HG03439 (cell line): ENCODE data around the gene VASP.

Experiments used
- ATAC-seq: cut with Tn5 transposase; IDR thresholded peaks from one replicate; pipeline ENCODE4 v1.9.1; 2021; ENCODE audit warnings: mild to moderate bottlenecking, moderate library complexity; ENCODE audit not compliant: unreplicated experiment

Gene VASP

DNA sequence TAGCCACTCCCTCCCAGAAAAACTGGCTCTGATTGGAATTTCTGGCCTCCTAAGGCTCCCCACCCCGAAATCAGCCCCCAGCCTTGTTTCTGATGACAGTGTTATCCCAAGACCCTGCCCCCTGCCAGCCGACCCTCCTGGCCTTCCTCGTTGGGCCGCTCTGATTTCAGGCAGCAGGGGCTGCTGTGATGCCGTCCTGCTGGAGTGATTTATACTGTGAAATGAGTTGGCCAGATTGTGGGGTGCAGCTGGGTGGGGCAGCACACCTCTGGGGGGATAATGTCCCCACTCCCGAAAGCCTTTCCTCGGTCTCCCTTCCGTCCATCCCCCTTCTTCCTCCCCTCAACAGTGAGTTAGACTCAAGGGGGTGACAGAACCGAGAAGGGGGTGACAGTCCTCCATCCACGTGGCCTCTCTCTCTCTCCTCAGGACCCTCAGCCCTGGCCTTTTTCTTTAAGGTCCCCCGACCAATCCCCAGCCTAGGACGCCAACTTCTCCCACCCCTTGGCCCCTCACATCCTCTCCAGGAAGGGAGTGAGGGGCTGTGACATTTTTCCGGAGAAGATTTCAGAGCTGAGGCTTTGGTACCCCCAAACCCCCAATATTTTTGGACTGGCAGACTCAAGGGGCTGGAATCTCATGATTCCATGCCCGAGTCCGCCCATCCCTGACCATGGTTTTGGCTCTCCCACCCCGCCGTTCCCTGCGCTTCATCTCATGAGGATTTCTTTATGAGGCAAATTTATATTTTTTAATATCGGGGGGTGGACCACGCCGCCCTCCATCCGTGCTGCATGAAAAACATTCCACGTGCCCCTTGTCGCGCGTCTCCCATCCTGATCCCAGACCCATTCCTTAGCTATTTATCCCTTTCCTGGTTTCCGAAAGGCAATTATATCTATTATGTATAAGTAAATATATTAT is 33.3 kb upstream of the VASP start:
- ATAC-seq, result no peak

DNA sequence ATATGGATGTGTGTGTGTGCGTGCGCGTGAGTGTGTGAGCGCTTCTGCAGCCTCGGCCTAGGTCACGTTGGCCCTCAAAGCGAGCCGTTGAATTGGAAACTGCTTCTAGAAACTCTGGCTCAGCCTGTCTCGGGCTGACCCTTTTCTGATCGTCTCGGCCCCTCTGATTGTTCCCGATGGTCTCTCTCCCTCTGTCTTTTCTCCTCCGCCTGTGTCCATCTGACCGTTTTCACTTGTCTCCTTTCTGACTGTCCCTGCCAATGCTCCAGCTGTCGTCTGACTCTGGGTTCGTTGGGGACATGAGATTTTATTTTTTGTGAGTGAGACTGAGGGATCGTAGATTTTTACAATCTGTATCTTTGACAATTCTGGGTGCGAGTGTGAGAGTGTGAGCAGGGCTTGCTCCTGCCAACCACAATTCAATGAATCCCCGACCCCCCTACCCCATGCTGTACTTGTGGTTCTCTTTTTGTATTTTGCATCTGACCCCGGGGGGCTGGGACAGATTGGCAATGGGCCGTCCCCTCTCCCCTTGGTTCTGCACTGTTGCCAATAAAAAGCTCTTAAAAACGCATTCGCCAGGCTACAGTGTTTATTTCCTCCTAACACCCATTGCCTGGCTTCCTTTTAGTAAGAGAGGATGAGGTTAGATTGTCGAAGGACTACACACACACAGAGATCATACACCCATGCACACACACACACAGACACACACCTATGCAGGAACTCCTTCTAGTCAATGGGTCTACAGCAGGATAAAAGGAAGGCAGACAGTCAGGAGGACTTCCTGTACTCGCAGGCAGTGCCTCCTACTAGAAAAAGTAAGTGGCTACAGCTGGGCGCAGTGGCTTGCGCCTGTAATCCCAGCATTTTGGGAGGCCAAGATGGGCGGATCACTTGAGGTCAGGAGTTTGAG is 32.4 kb upstream of the VASP start:
- ATAC-seq, result no peak

DNA sequence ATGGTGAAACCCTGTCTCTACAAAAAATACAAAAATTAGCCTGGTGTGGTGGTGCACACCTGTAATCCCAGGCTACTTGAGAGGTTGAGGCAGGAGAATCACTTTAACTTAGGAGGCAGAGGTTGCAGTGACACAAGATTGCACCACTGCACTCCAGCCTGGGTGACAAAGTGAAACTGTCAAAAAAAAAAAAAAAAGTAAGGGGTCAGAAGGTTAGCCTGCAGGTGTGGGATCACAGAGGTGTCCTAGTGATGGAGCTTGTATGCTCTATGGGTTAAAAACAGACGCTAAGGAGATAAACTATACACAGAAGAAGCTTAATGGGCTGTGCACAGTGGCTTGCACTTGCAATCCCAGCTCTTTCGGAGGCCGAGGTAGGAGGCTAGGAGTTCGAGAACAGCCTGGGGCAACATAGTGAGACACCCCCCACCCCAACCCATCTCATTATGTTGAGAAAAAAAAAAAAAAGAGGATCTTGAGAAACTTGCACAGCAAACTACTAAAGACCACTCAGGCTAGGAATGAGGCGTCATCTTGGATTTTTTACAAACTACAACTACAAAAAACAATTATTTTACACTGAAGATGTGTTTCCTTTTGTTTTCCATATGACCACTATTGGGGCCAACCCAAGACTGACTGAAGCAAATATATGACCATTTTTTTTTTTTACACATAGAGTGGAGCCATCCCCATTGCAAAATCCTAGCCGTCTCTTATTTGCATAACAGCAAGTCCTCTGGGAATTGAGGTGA is 31.6 kb upstream of the VASP start:
- ATAC-seq, result no peak

DNA sequence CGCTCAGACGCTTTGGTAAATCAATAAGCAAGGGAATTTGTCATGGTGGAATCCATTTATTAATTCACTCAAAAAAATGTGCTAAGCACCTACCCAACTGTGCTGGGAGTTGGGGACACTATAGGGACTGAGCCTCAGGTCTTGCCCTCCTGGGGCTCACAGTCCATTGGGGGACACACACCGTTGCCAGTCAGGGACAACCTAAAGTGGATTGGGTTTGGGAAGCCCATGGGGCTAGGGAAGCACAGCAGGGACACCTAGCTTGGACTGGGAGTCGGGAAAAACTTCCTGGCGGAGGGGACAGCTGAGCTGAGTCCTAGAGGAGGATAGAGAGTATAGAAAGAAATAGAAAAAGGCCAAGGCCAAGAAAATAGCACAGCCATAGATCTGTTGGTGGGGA is 31.0 kb upstream of the VASP start:
- no peak for ATAC-seq

DNA sequence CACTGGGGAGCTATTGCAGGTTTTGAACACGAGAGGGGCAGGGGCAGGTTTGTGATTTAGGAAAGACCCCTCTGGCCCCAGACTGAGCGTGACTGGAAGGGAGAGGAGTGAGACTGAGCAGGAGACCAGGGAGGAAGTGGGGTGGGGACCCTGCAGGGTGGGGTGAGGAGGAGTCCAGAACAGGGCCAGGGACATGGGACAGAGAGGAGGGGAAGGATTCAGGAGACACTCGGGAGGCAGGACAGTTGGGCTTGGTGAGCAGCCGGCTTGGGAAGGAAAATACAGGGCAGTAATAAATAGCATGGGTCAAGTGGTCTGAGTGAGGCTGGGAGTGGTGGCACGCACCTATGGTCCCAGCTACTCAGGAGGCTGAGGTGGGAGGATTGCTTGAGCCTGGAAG is 30.1 kb upstream of the VASP start:
- no peak for ATAC-seq

DNA sequence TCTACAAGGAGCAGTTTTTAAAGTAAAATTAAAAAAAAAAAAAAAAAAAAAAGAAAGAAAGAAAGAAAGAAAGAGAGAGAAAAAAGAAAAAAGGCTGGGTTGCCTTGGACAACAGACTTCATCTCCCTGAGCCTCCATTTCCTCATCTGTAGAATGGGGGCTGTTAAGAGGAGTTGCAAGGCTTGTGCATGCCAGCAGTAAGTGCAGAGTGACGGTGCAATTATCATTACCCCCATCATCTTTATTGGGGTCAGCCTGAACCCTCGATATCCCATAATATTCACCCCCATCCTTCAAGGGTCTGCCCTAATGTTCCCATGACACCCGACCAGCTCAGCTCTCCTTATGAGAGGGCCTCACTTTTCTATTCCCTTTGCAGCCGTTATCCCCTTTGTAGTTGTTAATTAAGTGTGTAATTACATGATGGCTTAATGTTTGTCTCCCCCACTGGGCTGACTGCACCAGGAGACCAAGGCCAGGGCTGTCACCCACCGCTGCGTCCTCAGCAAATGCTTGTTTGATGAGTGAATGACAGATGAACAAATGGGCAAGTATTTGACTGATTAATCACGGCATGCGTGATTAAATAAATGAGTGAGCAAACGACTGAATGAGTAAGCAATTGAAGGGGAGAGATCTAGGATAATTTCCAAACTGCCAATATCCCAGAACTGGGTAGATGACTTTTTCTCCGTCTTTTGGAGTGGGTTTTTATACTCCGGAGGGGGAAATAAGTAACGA is 29.4 kb upstream of the VASP start:
- peak; percentile 9 for ATAC-seq

DNA sequence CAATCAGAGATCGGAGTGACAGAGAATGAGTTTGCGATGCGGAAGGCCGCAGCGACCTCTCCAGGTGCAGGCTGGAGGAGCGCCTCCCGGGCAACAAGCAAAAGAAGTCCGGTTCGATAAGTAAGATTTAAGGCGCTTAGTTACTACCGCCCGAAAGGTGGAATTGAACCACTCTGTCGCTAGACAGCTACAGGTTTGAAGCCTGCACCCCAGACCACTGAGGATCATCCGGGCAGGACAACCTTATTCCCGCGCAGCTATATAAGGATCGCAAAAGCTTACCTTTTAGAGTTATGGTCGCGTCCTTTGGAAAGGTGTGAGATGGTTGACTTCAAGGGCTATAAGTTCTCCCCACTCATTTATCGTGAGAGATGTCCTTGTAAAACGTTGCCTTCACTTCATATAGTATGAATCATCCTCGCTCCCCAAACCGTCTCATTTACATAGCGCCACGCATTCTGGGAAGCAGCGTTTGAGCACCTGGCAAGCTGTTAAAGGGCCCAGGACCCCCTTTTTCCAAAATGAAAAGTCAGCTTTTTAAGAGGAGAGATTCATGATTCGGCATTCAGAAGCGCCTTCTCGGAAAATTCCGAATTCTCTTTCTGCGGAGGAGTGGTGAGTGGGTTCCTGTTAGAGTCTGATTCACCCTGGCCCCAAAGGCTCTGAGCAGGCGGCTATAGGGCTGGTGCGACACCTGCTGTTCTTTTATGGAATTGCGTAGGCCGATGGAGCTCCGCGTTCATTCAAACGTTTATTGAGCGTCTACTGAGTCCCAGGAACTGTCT is 28.6 kb upstream of the VASP start:
- peak; percentile 65 for ATAC-seq

DNA sequence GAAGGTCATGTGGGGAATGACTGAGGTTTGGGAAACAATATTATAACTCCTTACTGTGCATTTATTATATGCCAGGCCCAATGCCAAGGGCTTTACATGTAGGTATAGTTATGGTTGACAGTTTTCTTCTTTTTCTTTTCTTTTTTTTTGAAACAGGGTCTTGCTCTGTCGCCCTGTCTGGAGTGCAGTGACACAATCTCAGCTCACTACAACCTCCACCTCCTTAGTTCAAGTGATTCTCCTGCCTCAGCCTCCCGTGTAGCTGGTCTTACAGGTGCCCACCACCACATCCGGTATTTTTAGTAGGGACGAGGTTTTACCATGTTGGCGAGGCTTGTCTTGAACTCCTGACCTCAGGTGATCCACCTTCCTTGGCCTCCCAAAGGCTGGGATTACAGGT is 24.2 kb upstream of the VASP start:
- ATAC-seq, result no peak

DNA sequence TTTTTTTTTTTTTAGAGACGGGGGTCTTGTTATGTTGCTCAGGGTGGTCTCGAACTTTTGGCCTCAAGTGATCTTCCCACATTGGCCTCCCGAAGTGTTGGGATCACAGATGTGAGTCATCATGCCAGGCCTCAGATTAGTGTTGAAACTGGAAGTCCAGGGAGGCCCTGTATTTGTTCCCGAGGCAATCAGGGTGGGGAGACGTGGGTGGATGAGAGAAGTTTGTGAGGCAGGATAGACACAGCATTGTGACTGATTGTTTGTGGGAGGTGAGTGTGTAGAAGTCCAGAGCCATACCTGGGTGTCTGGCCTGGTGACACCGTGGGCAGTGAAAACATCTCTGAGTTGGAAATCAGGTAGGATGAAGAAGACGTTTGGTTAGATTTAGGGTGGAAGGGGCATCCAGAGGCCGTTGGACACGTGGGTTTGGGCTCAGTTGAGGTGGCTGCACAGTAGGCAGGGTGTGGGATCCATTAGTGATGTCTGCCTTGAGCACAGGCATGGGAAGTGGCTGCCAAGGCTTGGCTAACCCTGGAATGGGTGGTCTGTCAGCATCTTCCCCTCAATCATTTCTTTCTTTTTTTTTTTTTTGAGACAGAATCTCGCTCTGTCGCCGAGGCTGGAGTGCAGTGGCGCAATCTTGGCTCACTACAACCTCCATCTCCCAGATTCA is 22.9 kb upstream of the VASP start:
- ATAC-seq, result no peak

DNA sequence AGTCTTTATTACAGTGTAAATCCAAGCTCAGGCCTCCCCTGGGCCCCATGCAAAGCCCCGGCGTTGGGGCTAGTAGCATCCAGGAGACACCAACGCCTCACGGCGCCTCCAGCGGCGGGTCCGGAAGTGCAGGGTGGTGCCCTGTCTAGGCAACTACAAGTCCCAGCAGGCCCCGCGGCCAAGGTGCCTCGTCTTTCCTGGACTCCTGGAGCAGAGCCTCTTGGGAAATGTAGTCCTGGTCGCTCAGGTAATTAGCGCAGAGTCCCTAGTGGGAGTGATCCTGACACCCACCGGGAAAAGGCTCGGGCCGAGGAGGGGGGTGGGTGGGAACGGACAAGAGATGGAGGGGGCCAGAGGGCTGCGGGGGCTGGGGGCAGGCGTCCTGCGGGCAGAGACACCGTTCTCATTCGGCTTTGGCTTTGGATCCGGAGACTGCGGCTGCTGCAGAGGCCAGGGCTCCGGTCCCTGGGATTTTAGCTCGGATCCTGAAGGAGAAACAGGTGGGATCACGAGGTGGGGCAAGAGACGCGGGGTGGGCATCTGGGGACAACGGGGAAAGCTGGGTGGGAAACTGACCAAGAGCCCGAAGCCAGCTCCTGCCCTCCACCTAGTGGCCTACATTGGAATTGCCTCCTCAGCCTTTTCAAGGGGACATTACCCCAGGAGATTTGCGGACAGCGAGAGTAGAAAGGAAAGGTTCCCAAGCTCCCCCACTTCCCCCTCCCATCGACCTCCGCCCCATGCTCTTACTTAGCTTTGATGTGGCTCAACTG is 21.8 kb upstream of the VASP start:
- peak; percentile 87 for ATAC-seq

DNA sequence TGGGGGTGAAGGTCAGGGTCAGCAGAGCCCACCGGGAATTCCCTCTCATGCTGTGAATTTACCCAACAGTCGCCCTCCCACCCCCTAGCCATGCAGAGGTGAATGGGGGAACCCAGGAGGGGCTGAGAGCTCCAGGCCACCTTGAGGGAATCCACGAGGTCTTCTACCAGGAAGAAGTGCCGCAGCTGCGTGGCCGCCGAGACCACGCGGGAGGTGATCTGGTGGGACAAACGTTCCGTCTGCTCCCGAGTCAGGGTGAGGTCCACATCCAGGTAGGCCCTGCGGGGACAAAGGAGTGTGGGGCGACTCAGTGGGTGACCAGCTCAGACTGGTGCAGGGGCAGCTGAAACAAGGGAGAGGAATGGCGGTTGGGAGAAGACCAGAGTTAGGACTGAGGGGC is 18.6 kb upstream of the VASP start:
- ATAC-seq, result no peak

DNA sequence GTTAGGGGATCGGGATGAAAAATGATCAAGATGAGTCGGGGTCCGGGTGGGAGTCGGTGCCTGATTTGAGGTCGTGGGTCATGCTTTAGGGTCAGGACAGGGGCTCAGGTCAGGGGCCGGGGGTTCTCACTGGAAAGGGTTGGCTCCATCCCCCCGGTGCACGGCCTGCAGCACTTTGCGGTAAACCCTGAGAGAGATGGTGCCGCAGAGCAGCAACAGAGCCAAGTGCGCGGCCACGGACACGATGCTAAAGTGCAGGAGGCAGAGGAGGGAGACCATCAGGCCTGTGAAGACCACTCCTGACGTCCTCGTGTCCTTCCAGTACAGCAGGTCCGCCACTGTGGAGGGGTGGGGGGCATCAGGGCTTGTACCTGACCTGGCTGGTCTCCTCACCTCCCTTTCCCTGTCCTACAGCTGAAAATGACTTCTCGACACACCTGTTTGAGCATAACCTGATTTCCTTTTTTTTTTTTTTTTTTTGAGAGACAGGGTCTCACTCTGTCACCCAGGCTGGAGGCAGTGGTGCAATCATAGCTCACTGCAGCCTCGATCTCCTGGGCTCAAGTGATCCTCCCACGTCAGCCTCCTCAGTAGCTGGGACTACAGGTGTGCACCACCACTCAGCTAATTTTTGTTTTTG is 17.9 kb upstream of the VASP start:
- no peak for ATAC-seq

DNA sequence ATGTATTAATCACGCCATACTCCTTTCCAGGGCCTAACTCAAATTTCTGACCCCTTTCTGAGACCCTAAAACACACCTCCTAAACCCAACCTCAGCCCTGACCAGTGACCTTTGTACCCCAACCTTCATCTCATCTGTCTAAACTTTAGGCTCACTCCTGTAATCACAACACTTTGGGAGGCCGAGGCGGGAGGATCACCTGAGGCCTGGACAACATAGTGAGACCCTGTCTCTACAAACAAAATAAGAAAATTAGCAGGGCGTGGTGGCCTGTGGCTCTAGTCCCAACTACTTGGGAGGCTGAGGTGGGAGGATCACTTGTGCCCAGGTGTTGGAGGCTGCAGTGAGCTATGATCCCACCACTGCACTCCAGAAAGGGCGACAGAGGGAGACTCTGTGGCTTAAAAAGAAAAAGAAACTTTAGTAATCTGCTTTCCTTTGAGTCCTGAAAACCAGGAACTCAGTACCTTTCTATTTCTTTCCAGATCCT is 15.1 kb upstream of the VASP start:
- no peak for ATAC-seq

DNA sequence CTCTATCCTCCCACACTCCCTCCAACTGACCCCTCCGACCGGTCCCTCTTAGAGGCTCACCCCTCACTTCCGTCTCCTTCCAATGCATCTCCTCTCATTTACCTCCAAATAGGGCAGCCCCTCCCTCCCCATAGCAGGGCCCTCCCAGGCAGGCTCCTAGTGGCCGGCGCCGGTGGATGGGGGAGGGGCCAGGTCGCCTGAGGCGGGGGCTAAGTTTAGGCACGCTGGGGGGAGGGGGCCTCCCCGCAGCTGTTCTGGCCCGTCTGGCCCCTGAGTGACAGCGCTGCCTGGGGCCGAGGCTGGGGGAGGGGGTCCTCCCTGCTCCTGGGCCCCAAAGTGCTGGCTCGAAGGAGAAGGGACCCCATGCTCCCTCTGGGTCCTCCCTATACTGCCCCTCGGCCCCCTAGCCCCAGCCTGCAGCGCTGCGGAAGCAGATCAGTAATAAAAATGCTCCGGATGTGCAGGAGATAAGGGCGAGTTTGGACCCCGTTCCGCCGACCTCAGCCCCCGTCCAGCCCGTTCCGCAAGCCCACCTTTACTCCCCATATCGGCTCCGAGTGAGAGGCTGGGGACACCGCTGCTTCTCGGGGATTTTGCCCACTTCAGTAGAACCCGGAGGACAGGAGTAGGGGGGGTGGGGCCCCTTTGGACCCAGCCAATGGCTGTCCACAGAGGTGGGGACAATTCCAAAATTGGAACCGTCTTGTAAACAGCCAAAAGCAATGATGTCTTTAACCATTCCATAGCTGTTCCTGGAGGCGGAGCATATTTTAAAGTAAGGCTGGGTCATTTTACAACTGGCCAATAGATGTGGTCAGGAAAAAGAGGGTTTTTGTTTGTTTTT is 14.4 kb upstream of the VASP start:
- ATAC-seq, result no peak

DNA sequence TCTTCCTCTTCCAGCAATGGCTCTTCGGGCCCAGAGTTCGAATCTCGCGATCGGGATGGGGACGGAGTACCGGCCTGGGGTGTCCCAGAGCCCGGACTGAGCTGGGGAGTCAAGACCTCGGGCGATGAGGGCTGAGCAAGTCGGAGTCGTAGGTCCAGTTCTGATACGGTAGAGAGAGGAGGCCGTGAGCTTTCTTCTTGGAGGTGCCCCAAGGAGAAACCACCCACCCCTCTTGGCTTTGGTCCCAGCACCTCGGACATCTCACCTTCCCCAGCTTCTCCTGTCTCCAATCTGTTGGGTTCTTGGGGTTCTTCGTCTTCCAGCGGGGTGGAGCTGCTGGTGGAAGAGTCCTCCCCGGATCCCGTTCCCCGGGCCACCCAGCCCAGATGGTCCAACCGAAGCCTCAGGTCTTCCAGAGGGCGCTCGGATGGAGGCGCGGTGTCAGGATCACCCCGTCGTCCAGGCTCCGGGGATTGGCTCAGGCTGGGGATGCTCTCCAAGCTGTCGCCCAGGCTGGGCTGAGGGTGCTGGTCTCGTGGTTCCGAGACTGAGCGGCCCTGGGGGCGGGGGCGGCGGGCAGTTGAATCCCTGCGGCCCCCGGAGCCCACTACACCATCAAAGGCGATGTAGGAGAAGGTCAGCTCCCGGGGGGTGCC is 12.9 kb upstream of the VASP start:
- no peak for ATAC-seq

DNA sequence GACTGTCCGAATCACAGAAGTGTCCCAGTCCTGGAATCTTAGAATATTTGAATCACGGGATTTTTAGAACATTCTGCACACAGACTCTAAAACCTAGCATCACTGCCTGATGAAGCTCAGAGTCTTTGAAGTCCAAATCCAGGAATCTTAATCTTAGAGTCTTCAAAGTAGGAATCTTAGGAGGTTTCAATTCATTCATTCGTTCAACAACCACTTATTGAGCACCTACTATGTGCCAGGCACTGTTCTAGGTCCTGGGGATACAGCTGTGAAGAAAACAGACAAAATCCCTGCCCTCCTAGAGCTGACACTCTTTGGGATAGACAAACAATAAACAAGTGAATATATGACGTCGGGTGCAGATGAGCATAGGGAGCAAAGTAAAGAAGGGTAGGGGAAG is 12.1 kb upstream of the VASP start:
- ATAC-seq, result no peak
